ENCODE data around the gene ZNF639.

DNA sequence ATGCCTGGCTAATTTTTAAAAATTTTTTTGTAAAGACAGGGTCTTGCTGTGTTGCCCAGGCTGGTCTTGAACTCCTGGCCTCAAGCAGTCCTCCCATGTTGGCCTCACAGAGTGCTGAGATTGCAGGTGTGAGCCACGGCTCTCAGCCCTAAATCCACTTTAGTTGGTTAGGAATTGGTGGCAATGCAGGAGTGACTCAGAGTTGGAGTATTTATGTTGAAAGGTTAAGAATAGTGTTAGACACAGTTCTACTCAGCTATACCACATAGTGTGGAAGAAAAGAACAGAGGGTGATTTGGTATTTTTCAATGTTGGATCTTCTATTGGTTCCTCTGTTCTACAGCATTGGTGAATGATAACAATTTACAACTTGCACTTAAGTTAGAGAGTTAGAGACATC is 7.6 kb downstream of the ZNF639 start:
- TF ChIP-seq, protein P1, sequence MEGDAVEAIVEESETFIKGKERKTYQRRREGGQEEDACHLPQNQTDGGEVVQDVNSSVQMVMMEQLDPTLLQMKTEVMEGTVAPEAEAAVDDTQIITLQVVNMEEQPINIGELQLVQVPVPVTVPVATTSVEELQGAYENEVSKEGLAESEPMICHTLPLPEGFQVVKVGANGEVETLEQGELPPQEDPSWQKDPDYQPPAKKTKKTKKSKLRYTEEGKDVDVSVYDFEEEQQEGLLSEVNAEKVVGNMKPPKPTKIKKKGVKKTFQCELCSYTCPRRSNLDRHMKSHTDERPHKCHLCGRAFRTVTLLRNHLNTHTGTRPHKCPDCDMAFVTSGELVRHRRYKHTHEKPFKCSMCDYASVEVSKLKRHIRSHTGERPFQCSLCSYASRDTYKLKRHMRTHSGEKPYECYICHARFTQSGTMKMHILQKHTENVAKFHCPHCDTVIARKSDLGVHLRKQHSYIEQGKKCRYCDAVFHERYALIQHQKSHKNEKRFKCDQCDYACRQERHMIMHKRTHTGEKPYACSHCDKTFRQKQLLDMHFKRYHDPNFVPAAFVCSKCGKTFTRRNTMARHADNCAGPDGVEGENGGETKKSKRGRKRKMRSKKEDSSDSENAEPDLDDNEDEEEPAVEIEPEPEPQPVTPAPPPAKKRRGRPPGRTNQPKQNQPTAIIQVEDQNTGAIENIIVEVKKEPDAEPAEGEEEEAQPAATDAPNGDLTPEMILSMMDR (conservative IDR thresholded peaks at IDR 0.05; ENCODE audit: low read depth in 2 of 2), result no peak
- no peak for TF ChIP-seq EZH2phosphoT487 (IDR thresholded peaks at IDR 0.05; ENCODE audit: unreplicated experiment)
- no peak for TF ChIP-seq POLR2AphosphoS5 (IDR thresholded peaks at IDR 0.05; ENCODE audit: low read depth)
- TF ChIP-seq, protein P2, sequence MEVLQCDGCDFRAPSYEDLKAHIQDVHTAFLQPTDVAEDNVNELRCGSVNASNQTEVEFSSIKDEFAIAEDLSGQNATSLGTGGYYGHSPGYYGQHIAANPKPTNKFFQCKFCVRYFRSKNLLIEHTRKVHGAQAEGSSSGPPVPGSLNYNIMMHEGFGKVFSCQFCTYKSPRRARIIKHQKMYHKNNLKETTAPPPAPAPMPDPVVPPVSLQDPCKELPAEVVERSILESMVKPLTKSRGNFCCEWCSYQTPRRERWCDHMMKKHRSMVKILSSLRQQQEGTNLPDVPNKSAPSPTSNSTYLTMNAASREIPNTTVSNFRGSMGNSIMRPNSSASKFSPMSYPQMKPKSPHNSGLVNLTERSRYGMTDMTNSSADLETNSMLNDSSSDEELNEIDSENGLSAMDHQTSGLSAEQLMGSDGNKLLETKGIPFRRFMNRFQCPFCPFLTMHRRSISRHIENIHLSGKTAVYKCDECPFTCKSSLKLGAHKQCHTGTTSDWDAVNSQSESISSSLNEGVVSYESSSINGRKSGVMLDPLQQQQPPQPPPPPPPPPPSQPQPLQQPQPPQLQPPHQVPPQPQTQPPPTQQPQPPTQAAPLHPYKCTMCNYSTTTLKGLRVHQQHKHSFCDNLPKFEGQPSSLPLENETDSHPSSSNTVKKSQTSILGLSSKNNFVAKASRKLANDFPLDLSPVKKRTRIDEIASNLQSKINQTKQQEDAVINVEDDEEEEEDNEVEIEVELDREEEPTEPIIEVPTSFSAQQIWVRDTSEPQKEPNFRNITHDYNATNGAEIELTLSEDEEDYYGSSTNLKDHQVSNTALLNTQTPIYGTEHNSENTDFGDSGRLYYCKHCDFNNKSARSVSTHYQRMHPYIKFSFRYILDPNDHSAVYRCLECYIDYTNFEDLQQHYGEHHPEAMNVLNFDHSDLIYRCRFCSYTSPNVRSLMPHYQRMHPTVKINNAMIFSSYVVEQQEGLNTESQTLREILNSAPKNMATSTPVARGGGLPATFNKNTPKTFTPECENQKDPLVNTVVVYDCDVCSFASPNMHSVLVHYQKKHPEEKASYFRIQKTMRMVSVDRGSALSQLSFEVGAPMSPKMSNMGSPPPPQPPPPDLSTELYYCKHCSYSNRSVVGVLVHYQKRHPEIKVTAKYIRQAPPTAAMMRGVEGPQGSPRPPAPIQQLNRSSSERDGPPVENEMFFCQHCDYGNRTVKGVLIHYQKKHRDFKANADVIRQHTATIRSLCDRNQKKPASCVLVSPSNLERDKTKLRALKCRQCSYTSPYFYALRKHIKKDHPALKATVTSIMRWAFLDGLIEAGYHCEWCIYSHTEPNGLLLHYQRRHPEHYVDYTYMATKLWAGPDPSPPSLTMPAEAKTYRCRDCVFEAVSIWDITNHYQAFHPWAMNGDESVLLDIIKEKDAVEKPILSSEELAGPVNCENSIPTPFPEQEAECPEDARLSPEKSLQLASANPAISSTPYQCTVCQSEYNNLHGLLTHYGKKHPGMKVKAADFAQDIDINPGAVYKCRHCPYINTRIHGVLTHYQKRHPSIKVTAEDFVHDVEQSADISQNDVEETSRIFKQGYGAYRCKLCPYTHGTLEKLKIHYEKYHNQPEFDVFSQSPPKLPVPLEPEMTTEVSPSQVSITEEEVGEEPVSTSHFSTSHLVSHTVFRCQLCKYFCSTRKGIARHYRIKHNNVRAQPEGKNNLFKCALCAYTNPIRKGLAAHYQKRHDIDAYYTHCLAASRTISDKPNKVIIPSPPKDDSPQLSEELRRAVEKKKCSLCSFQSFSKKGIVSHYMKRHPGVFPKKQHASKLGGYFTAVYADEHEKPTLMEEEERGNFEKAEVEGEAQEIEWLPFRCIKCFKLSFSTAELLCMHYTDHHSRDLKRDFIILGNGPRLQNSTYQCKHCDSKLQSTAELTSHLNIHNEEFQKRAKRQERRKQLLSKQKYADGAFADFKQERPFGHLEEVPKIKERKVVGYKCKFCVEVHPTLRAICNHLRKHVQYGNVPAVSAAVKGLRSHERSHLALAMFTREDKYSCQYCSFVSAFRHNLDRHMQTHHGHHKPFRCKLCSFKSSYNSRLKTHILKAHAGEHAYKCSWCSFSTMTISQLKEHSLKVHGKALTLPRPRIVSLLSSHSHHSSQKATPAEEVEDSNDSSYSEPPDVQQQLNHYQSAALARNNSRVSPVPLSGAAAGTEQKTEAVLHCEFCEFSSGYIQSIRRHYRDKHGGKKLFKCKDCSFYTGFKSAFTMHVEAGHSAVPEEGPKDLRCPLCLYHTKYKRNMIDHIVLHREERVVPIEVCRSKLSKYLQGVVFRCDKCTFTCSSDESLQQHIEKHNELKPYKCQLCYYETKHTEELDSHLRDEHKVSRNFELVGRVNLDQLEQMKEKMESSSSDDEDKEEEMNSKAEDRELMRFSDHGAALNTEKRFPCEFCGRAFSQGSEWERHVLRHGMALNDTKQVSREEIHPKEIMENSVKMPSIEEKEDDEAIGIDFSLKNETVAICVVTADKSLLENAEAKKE (CRISPR knock-in tag; IDR thresholded peaks at IDR 0.05), result no peak
- TF ChIP-seq ZNF114 (CRISPR knock-in tag; IDR thresholded peaks at IDR 0.05), result no peak
- TF ChIP-seq ZNF331 (CRISPR knock-in tag; IDR thresholded peaks at IDR 0.05; ENCODE audit: low read depth), result no peak
- TF ChIP-seq, protein P3, sequence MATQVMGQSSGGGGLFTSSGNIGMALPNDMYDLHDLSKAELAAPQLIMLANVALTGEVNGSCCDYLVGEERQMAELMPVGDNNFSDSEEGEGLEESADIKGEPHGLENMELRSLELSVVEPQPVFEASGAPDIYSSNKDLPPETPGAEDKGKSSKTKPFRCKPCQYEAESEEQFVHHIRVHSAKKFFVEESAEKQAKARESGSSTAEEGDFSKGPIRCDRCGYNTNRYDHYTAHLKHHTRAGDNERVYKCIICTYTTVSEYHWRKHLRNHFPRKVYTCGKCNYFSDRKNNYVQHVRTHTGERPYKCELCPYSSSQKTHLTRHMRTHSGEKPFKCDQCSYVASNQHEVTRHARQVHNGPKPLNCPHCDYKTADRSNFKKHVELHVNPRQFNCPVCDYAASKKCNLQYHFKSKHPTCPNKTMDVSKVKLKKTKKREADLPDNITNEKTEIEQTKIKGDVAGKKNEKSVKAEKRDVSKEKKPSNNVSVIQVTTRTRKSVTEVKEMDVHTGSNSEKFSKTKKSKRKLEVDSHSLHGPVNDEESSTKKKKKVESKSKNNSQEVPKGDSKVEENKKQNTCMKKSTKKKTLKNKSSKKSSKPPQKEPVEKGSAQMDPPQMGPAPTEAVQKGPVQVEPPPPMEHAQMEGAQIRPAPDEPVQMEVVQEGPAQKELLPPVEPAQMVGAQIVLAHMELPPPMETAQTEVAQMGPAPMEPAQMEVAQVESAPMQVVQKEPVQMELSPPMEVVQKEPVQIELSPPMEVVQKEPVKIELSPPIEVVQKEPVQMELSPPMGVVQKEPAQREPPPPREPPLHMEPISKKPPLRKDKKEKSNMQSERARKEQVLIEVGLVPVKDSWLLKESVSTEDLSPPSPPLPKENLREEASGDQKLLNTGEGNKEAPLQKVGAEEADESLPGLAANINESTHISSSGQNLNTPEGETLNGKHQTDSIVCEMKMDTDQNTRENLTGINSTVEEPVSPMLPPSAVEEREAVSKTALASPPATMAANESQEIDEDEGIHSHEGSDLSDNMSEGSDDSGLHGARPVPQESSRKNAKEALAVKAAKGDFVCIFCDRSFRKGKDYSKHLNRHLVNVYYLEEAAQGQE (IDR thresholded peaks at IDR 0.05; ENCODE audit: unreplicated experiment), result no peak
- no peak for TF ChIP-seq EZH2 (IDR thresholded peaks at IDR 0.05; ENCODE audit: low read depth, unreplicated experiment)
- no peak for TF ChIP-seq CREB1 (CRISPR knock-in tag; IDR thresholded peaks at IDR 0.05; ENCODE audit: low read depth)
- TF ChIP-seq STAT1 (IDR thresholded peaks at IDR 0.05; ENCODE audit: unreplicated experiment), result no peak
- TF ChIP-seq, protein P4, sequence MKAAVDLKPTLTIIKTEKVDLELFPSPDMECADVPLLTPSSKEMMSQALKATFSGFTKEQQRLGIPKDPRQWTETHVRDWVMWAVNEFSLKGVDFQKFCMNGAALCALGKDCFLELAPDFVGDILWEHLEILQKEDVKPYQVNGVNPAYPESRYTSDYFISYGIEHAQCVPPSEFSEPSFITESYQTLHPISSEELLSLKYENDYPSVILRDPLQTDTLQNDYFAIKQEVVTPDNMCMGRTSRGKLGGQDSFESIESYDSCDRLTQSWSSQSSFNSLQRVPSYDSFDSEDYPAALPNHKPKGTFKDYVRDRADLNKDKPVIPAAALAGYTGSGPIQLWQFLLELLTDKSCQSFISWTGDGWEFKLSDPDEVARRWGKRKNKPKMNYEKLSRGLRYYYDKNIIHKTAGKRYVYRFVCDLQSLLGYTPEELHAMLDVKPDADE (IDR thresholded peaks at IDR 0.05), result no peak
- TF ChIP-seq JUNB (IDR thresholded peaks at IDR 0.05; ENCODE audit: unreplicated experiment), result no peak

All from GM23338 (cell line).